Caki2 (cell line): ENCODE results near the gene CCDC6. TPM values are rescaled to one million over a fixed set of nuclear protein-coding genes. Genes with fewer than 3 reads are reported as not detected.

Experiments
- DNase-seq: peaks from one replicate; pipeline ENCODE4 v3.0.0-alpha.2; 2015; ENCODE audit warnings: low read depth
- in situ Hi-C: cut with HindIII; loops from 2 replicates; pipeline ENCODE4 v1.10.0; 2016; ENCODE audit warnings: low sequenced_read_pairs, low pct_unique_long_range_greater_than_20kb, mixed read lengths
- total RNA-seq: library from RNA; depleted of rRNA; stranded (reverse); fragments of >200 nt; shearing (Covaris generic); gene quantifications from 2 replicates; pipeline ENCODE4 v1.2.3, GENCODE V29; 2014; ENCODE audit warnings: low replicate concordance

Gene CCDC6
- total RNA-seq, 1 experiment from 2014 or later: 12.7 TPM

GRCh38 chr10:59907918-59908807 is 1.8 kb upstream of the CCDC6 start:
- in situ Hi-C loops: no loop called here
- peak; percentile 63 for DNase-seq

GRCh38 chr10:59907537-59907917 is 1.2 kb upstream of the CCDC6 start:
- no peak for DNase-seq

GRCh38 chr10:59905731-59906416 is 482 bp downstream of the CCDC6 start:
- in situ Hi-C loops: no loop called here
- DNase-seq: peak; percentile 8

More at GRCh38 chr10:59907537-59907917, 1.2 kb upstream of the CCDC6 start:
- in situ Hi-C loops: no loop called here

- peak; percentile 11 for DNase-seq
- in situ Hi-C loops: no loop called here
These were observed 1.2 kb downstream of the CCDC6 start for GRCh38 chr10:59905066-59905730.

GRCh38 chr10:59904426-59905065 is 1.8 kb downstream of the CCDC6 start:
- DNase-seq: no peak
- in situ Hi-C loops: no loop called here

- no peak for DNase-seq
- in situ Hi-C loops: no loop called here
These were observed 2.5 kb downstream of the CCDC6 start for GRCh38 chr10:59903871-59904270.

- in situ Hi-C loops: no loop called here
- DNase-seq: no peak
These were observed 4.3 kb downstream of the CCDC6 start for GRCh38 chr10:59902016-59902415.

GRCh38 chr10:59901470-59901869 is 4.9 kb downstream of the CCDC6 start:
- in situ Hi-C loops: no loop called here
- DNase-seq: no peak

- in situ Hi-C loops: no loop called here
- DNase-seq: no peak
These were observed 6.2 kb downstream of the CCDC6 start for GRCh38 chr10:59900048-59900727.

- in situ Hi-C loops: no loop called here
- no peak for DNase-seq
These were observed 8.1 kb downstream of the CCDC6 start for GRCh38 chr10:59898125-59898835.

GRCh38 chr10:59896191-59896590 is 10.2 kb downstream of the CCDC6 start:
- in situ Hi-C loops: no loop called here
- DNase-seq: no peak

- no peak for DNase-seq
- in situ Hi-C loops: no loop called here
These were observed 10.7 kb downstream of the CCDC6 start for GRCh38 chr10:59895629-59896116.

- in situ Hi-C loops: no loop called here
- DNase-seq: no peak
These were observed 12.2 kb downstream of the CCDC6 start for GRCh38 chr10:59894114-59894513.

- no peak for DNase-seq
- in situ Hi-C loops: no loop called here
These were observed 13.7 kb downstream of the CCDC6 start for GRCh38 chr10:59892697-59893096.

- in situ Hi-C loops: no loop called here
- DNase-seq: no peak
These were observed 14.4 kb downstream of the CCDC6 start for GRCh38 chr10:59891936-59892335.

GRCh38 chr10:59891349-59891748 is 15.0 kb downstream of the CCDC6 start:
- DNase-seq: no peak
- in situ Hi-C loops: no loop called here

- no peak for DNase-seq
- in situ Hi-C loops: no loop called here
These were observed 17.4 kb downstream of the CCDC6 start for GRCh38 chr10:59888781-59889435.
